ENCODE results near the gene BRPF1.
A peak's percentile ranks its signal among the peaks of the same experiment; 100 is the strongest.

The BRPF1 gene

DNA sequence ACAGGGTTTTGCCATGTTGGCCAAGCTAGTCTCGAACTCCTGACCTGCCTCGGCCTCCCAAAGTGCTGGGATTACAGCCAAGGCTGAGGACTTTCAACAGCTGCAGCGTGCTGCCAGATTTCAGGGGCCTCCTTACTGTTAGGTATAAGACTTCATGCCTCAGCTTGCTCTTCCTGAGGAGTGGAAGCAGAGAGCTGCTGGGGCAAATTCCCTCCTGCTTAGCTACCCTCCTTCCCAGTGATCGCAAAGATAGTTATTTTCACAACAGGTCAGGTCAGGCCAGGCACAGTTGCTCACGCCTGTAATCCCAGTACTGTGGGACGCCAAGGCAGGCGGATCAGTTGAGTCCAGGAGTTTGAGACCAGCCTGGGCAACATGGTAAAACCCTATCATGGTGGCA lies 30.5 kb upstream of the BRPF1 start:
- TF ChIP-seq, protein P1, sequence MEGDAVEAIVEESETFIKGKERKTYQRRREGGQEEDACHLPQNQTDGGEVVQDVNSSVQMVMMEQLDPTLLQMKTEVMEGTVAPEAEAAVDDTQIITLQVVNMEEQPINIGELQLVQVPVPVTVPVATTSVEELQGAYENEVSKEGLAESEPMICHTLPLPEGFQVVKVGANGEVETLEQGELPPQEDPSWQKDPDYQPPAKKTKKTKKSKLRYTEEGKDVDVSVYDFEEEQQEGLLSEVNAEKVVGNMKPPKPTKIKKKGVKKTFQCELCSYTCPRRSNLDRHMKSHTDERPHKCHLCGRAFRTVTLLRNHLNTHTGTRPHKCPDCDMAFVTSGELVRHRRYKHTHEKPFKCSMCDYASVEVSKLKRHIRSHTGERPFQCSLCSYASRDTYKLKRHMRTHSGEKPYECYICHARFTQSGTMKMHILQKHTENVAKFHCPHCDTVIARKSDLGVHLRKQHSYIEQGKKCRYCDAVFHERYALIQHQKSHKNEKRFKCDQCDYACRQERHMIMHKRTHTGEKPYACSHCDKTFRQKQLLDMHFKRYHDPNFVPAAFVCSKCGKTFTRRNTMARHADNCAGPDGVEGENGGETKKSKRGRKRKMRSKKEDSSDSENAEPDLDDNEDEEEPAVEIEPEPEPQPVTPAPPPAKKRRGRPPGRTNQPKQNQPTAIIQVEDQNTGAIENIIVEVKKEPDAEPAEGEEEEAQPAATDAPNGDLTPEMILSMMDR (IDR thresholded peaks at IDR 0.05; ENCODE audit: extremely low read depth, insufficient read depth, missing control alignments) = no peak

DNA sequence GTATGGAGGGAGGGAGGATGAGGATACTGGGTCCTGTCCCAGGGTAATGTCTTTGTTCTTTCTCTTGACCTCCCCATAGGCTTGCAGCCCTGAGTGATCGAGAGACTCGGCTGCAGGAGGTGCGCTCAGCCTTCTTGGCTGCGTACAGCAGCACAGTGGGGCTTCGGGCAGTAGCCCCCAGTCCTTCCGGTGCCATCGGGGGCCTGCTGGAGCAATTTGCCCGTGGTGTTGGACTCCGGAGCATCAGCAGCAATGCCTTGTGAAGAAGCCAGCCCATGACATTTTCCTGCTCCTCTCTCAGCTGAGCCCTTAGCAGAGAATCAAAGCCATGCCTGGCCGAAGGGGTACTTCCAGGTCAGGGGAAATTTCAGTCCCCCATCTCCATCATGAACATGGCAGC lies 29.8 kb upstream of the BRPF1 start:
- no peak for DNase-seq (ENCODE audit: low spot score)
- TF ChIP-seq, protein P1 (IDR thresholded peaks at IDR 0.05; ENCODE audit: extremely low read depth, insufficient read depth, missing control alignments) = no peak
- in situ Hi-C loops (cut with MboI; ENCODE audit: low pct_unique_long_range_greater_than_20kb, low sequenced_read_pairs, unreplicated experiment) = no loop called here

More for the DNA sequence above, 30.5 kb upstream of the BRPF1 start:
- DNase-seq (ENCODE audit: low spot score) = no peak
- in situ Hi-C loops (cut with MboI; ENCODE audit: low pct_unique_long_range_greater_than_20kb, low sequenced_read_pairs, unreplicated experiment) = no loop called here

DNA sequence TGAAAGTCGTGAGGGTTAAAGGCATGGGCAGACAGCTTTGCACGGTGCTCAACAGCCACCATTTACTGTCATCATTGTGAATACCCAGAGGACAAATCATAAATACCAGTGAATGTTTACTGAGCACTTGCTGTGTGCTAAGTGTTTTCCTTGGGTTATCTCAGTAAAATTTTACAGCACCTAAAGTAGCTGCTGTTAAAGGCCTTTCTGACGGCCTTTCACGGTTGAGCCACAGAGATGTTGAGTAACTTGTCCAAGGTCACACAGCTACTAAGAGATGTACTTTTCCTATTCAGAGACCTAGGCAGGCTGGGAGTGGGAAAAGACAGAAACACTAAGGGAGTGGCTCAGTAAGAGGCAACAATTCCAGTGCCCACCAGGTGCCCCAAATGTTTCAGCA lies 28.3 kb upstream of the BRPF1 start:
- TF ChIP-seq, protein P1 (IDR thresholded peaks at IDR 0.05; ENCODE audit: extremely low read depth, insufficient read depth, missing control alignments) = no peak
- in situ Hi-C loops (cut with MboI; ENCODE audit: low pct_unique_long_range_greater_than_20kb, low sequenced_read_pairs, unreplicated experiment) = no loop called here
- no peak for DNase-seq (ENCODE audit: low spot score)

DNA sequence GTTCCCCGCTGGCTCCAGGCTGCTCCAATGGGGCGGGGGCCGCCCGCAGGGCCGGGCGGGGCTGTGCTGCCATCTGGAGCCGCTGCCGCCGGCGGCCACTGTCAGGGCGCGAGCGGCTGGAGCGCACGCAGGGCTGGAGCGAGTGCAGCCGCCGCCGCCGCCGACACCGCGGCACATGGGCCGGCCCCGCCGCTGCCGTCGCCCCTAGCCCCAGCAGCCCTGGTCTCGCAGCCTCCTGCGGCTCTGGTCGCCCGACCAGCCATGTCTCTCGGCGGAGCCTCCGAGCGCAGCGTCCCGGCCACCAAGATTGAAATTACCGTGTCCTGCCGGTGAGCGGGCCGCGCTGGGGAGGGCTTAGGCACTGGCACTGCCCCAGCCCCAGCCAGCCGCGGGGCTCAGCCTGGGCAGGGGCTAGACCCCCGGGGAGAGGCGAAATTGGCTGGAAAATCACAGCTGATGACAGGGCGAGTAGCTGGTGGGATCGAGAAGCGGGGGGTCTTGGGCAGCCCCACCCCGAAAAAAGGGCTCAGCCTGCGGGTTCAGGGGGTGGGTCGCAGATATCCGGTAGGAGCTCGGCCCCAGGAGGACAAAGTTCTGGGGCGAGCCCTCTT lies 27.7 kb upstream of the BRPF1 start, which contains the start of gene CPNE9:
TSS of gene CPNE9 (plus strand) at position 98 of the 611 bp plus-strand sequence. CDS start at position 262, 164 bp downstream.
- DNase-seq (ENCODE audit: low spot score) = peak; percentile 45
- TF ChIP-seq, protein P1 (IDR thresholded peaks at IDR 0.05; ENCODE audit: extremely low read depth, insufficient read depth, missing control alignments) = no peak
- in situ Hi-C loops (cut with MboI; ENCODE audit: low pct_unique_long_range_greater_than_20kb, low sequenced_read_pairs, unreplicated experiment) = no loop called here

DNA sequence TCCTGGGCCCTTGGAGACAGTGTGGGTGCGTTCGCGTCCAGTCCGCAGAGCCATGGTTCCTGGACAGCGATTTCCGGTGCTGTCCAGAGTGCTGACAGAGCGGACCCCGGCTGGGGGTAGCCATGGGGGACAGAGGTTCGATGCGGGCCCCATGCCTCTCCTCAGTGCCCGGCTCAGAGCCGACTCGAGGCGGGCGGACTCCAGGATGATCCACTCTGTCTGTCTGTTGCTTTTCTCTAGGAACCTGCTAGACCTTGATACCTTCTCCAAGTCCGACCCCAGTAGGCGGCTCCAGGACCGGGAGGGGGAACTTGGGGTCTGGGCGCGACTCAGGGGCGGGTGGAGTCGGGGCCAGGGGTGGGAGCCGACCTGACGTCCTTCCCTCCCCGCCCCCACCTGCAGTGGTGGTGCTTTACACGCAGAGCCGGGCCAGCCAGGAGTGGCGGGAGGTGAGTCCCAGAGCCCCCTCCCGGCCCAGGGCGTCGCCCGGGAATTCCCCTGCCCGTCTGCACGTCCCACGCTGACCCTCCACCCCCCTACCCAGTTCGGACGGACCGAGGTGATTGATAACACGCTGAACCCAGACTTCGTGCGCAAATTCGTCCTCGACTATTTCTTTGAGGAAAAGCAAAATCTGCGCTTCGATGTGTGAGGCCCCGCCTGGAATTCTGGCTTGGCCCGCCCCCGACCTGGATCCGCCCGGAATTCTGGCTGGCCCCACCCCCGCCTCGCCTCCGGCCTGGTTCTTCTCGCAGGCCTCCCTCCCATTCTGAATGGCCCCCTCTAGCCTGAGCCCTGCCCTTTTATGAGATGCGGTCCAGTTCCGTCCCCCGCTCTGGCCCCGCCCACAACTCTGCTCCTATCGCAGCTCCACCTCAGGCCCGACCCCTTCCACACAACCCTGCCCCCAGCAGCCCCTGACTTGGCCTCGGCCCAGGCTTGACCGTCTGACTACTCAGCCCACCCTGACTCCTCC lies 26.9 kb upstream of the BRPF1 start:
- DNase-seq (ENCODE audit: low spot score) = peak; percentile 59
- in situ Hi-C loops (cut with MboI; ENCODE audit: low pct_unique_long_range_greater_than_20kb, low sequenced_read_pairs, unreplicated experiment) = no loop called here
- TF ChIP-seq, protein P1 (IDR thresholded peaks at IDR 0.05; ENCODE audit: extremely low read depth, insufficient read depth, missing control alignments) = no peak

DNA sequence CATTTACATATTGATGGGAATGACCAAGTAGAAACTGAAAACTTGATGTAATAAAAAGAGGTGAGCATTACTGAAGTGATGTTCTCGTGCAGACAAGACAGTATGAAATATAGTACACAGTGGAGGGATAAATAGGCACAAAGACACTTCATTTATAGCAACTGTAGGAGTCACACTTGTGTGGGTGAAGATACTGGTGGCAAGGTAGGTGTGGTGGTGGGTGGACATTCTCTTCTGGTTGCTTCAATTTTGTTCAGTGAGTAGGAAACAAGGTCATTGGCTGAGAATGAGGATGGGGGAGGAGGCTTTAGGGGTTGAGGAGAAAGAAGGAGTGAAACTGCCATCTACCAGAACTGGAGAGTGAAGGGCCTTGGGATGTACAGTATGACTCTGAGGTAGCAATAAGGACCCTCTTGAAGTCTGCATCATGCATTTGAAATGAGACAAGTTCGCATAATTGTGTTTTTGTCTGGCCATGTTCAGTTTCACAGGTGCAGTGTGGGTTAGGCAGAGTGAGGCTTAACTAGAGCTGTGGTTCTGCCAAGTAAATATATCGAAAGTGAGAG lies 21.3 kb upstream of the BRPF1 start:
- in situ Hi-C loops (cut with MboI; ENCODE audit: low pct_unique_long_range_greater_than_20kb, low sequenced_read_pairs, unreplicated experiment) = no loop called here
- DNase-seq (ENCODE audit: low spot score) = no peak
- TF ChIP-seq, protein P1 (IDR thresholded peaks at IDR 0.05; ENCODE audit: extremely low read depth, insufficient read depth, missing control alignments) = no peak
